Breast epithelium (tissue), 4 donors: ENCODE measurements around the gene KCNK4. TPM values are rescaled to one million over a fixed set of nuclear protein-coding genes. Genes with fewer than 3 reads are reported as not detected.

Experiments
- DNase-seq, 2 donors: peaks; one replicate each; pipeline ENCODE4 v3.0.0-alpha.2; 2019; ENCODE audit warnings: low spot score in 2 of 2
- H3K27ac ChIP-seq, 2 donors: fragments of 200-600 bp; sonication (generic) in 1 of 2; one replicate each; pipeline ENCODE4 v1.5.1; 2016 to 2019; ENCODE audit warnings: mild to moderate bottlenecking in 1 of 2
- H3K27me3 ChIP-seq, 2 donors: fragments of 200-600 bp; sonication (generic) in 1 of 2; one replicate each; pipeline versions ENCODE4 v1.5.1 to v1.6.0; 2017 to 2019; ENCODE audit warnings: control low read depth in 1 of 2, mild to moderate bottlenecking in 1 of 2
- H3K36me3 ChIP-seq: fragments of 200-600 bp; one replicate; pipeline ENCODE4 v1.5.1; 2019
- H3K4me1 ChIP-seq, 2 donors: fragments of 200-600 bp; sonication (generic); one replicate each; pipeline ENCODE4 v1.5.1; 2016 to 2019; ENCODE audit warnings: control low read depth in 1 of 2
- H3K4me3 ChIP-seq, 3 donors: fragments of 200-600 bp; sonication (generic); 1 replicate in 2 of 3; 2 replicates in 1 of 3; pipeline ENCODE4 v1.5.1; 2016 to 2019; ENCODE audit warnings: mild to moderate bottlenecking in 3 of 3, moderate library complexity in 2 of 3
- H3K9me3 ChIP-seq, 2 donors: fragments of 200-600 bp; sonication (generic) in 1 of 2; one replicate each; pipeline ENCODE4 v1.5.1; 2016 to 2019; ENCODE audit warnings: control low read depth in 1 of 2
- CTCF ChIP-seq, 3 donors: fragments of 450-650 bp; IDR thresholded peaks; one replicate each; pipeline ENCODE4 v1.5.1; 2016 to 2017; ENCODE audit warnings: antibody characterized with exemption in 3 of 3, mild to moderate bottlenecking in 3 of 3, moderate library complexity in 3 of 3
- POLR2A ChIP-seq: fragments of 450-650 bp; IDR thresholded peaks from one replicate; pipeline ENCODE4 v1.6.1; 2016; ENCODE audit warnings: antibody characterized with exemption, mild to moderate bottlenecking, moderate library complexity
- POLR2AphosphoS5 ChIP-seq, 3 donors: sonication (generic); formaldehyde crosslinking; IDR thresholded peaks; one replicate each; pipeline ENCODE4 v1.6.1; 2017; ENCODE audit warnings: antibody characterized with exemption in 3 of 3
- intact Hi-C: fragments of 100-400 bp; cut with DNase I; formaldehyde crosslinking; loops from one replicate; pipeline ENCODE4 v1.15.1; 2023; ENCODE audit warnings: low total_unique reads
- total RNA-seq, 3 donors: library from RNA; depleted of rRNA; stranded (reverse); fragments of >200 nt; gene quantifications; one replicate each; pipeline ENCODE4 v1.1.0, GENCODE V29; 2016

Gene KCNK4
- total RNA-seq, 3 donors from 2014 or later: 2.3 TPM; not detected in 2

- TF ChIP-seq CTCF (IDR thresholded peaks at IDR 0.05) (no peak), POLR2AphosphoS5 (IDR thresholded peaks at IDR 0.05) (peak in 1 of 3 donors; percentile 14)
- Histone ChIP-seq H3K27ac (no peak overlapping the region), H3K36me3 (no peaks in the 10 kb centered on the region), H3K4me1 (no peaks in the 10 kb centered on the region), H3K4me3 (no peak overlapping the region), H3K27me3 (no peaks in the 10 kb centered on the region), H3K9me3 (no peaks in the 10 kb centered on the region)
- intact Hi-C loops: no loop called here
- no peak for DNase-seq
These were observed 43.9 kb downstream of the KCNK4 start for GRCh38 chr11:64334764-64335735.

GRCh38 chr11:64337538-64338249 lies 46.6 kb downstream of the KCNK4 start:
- TF ChIP-seq POLR2A (no peak), CTCF (IDR thresholded peaks at IDR 0.05) (no peak), POLR2AphosphoS5 (IDR thresholded peaks at IDR 0.05) (no peak)
- intact Hi-C loops: no loop called here
- no peaks in the 10 kb centered on the region for H3K27me3 ChIP-seq
- peaks cover 0 to 4% of the 10 kb centered on the region in 2 donors for H3K4me1 ChIP-seq
- DNase-seq: no peak
- H3K36me3 ChIP-seq: no peaks in the 10 kb centered on the region
- H3K4me3 ChIP-seq: no peak overlapping the region
- no peak overlapping the region for H3K27ac ChIP-seq
- H3K9me3 ChIP-seq: no peaks in the 10 kb centered on the region

- H3K27ac ChIP-seq: no peak overlapping the region
- no peak for TF ChIP-seq POLR2AphosphoS5 (IDR thresholded peaks at IDR 0.05)
- no peak for TF ChIP-seq POLR2A
- no peak for TF ChIP-seq CTCF (IDR thresholded peaks at IDR 0.05)
- intact Hi-C loops: no loop called here
- no peaks in the 10 kb centered on the region for H3K36me3 ChIP-seq
- no peaks in the 10 kb centered on the region for H3K27me3 ChIP-seq
- H3K4me3 ChIP-seq: no peak overlapping the region
- no peak for DNase-seq
- peaks cover 0 to 4% of the 10 kb centered on the region in 2 donors for H3K4me1 ChIP-seq
- no peaks in the 10 kb centered on the region for H3K9me3 ChIP-seq
These were observed 47.6 kb downstream of the KCNK4 start for GRCh38 chr11:64338716-64339115.

- DNase-seq: no peak
- H3K9me3 ChIP-seq: no peaks in the 10 kb centered on the region
- intact Hi-C loops: no loop called here
- H3K4me1 ChIP-seq: peaks cover 0 to 4% of the 10 kb centered on the region in 2 donors
- no peaks in the 10 kb centered on the region for H3K27me3 ChIP-seq
- H3K4me3 ChIP-seq: no peak overlapping the region
- no peaks in the 10 kb centered on the region for H3K36me3 ChIP-seq
- TF ChIP-seq CTCF (IDR thresholded peaks at IDR 0.05) (no peak), POLR2AphosphoS5 (IDR thresholded peaks at IDR 0.05) (no peak), POLR2A (no peak)
- H3K27ac ChIP-seq: no peak overlapping the region
These were observed 48.2 kb downstream of the KCNK4 start for GRCh38 chr11:64339286-64339685.
